WERI-Rb-1 (cell line): ENCODE data around the gene FGF3.

ENCODE experiments used
- DNase-seq: peaks from one replicate; pipeline ENCODE4 v3.0.0-alpha.2; 2020
- H3K27ac ChIP-seq: fragments of 250-450 bp; sonication (Bioruptor Pico); 2 replicates; pipeline ENCODE4 v1.5.1; 2020; ENCODE audit warnings: mild to moderate bottlenecking, moderate library complexity
- H3K27me3 ChIP-seq: fragments of 250-450 bp; sonication (Bioruptor Pico); 2 replicates; pipeline ENCODE4 v1.5.1; 2021; ENCODE audit warnings: mild to moderate bottlenecking, low read depth, moderate library complexity; ENCODE audit not compliant: insufficient read depth, severe bottlenecking
- H3K36me3 ChIP-seq: fragments of 250-450 bp; sonication (Bioruptor Pico); 2 replicates; pipeline ENCODE4 v1.5.1; 2020; ENCODE audit warnings: mild to moderate bottlenecking, moderate library complexity
- H3K4me3 ChIP-seq: 2 replicates; pipeline ENCODE4 v1.5.1; 2011; ENCODE audit warnings: low read depth, mild to moderate bottlenecking, control low read depth, low read length
- H3K9me3 ChIP-seq: fragments of 250-450 bp; sonication (Bioruptor Pico); 2 replicates; pipeline ENCODE4 v1.5.1; 2021; ENCODE audit warnings: mild to moderate bottlenecking, moderate library complexity; ENCODE audit not compliant: severe bottlenecking
- TF ChIP-seq, protein P1 (sequence below): IDR thresholded peaks from 2 replicates; pipeline ENCODE4 v1.5.1; 2011; ENCODE audit warnings: low read depth, mild to moderate bottlenecking, control low read depth, inconsistent platforms, low read length

FGF3 gene

DNA sequence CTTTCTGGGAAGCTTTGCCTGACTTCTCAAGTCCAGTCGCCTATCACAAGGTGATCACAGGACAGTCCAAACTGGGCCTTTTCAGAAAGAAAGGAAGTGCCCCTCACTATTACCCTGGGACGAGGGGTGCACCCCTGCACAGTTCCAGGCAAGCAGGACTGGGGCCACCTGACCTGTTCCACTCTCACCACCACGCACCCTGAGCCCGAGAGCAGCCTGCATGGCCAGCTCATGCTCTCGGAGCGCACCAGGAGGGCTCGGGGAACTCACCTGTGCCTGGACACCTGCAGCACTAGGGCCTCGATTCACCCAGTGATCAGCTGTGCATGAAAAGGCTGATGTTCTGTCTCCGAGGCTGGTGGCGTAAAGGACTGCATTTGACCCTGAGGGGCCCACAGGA lies 31.3 kb downstream of the FGF3 start:
- H3K4me3 ChIP-seq, result no peak overlapping the region
- H3K9me3 ChIP-seq, result no peaks in the 10 kb centered on the region
- no peaks in the 10 kb centered on the region for H3K27me3 ChIP-seq
- H3K27ac ChIP-seq, result no peak overlapping the region
- TF ChIP-seq, protein P1, sequence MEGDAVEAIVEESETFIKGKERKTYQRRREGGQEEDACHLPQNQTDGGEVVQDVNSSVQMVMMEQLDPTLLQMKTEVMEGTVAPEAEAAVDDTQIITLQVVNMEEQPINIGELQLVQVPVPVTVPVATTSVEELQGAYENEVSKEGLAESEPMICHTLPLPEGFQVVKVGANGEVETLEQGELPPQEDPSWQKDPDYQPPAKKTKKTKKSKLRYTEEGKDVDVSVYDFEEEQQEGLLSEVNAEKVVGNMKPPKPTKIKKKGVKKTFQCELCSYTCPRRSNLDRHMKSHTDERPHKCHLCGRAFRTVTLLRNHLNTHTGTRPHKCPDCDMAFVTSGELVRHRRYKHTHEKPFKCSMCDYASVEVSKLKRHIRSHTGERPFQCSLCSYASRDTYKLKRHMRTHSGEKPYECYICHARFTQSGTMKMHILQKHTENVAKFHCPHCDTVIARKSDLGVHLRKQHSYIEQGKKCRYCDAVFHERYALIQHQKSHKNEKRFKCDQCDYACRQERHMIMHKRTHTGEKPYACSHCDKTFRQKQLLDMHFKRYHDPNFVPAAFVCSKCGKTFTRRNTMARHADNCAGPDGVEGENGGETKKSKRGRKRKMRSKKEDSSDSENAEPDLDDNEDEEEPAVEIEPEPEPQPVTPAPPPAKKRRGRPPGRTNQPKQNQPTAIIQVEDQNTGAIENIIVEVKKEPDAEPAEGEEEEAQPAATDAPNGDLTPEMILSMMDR, result no peak
- no peak for DNase-seq
- H3K36me3 ChIP-seq, result no peaks in the 10 kb centered on the region

DNA sequence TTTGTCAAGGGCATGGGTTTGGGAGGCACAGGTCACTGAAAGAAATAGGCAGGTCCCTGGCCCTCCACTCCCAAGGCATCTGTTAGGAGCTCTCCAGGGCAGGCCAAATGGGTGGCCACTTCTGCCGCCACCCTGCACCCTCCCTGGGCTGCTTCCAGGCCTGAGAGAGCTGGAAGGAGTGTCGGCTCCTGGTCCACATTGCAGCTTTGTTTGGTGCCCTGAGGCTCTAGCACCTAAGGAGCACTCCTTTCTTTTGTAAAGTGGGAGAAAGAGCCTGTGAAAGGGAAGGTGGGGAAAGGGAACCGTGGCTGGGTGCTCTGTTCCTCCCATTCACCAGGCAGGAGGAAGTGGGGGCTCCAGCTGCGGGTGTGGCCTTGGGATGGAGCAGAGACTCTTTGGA lies 31.8 kb downstream of the FGF3 start:
- H3K27me3 ChIP-seq, result no peaks in the 10 kb centered on the region
- no peak for DNase-seq

DNA sequence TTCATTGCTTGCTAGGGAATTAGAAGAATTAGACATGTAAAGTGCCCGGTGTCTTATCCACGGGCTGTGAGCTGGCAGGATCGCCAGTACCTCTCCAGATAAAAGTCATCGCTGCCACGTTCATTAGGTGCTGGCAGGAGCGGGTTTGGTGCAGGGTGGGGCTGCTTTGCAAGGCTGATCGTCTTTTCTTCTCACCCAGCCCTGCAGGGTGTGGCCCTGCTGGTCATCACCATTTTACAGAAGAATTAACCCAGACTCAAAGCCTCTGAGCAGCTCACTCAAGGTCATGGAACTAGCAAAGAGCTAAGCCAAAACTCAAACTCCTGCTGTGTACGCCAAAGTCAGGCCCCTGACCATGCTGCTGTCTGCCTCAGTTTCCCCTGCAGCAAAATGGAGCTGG lies 38.0 kb downstream of the FGF3 start:
- TF ChIP-seq, protein P1, result no peak
- no peak for DNase-seq
- Histone ChIP-seq H3K4me3 (no peak overlapping the region), H3K36me3 (no peaks in the 10 kb centered on the region), H3K27ac (no peak overlapping the region), H3K9me3 (no peaks in the 10 kb centered on the region), H3K27me3 (peaks cover 2% of the 10 kb centered on the region)

More for the DNA sequence above, 31.8 kb downstream of the FGF3 start:
- Histone ChIP-seq H3K4me3 (no peak overlapping the region), H3K36me3 (no peaks in the 10 kb centered on the region), H3K9me3 (no peaks in the 10 kb centered on the region), H3K27ac (no peak overlapping the region)
- TF ChIP-seq, protein P1, result no peak

DNA sequence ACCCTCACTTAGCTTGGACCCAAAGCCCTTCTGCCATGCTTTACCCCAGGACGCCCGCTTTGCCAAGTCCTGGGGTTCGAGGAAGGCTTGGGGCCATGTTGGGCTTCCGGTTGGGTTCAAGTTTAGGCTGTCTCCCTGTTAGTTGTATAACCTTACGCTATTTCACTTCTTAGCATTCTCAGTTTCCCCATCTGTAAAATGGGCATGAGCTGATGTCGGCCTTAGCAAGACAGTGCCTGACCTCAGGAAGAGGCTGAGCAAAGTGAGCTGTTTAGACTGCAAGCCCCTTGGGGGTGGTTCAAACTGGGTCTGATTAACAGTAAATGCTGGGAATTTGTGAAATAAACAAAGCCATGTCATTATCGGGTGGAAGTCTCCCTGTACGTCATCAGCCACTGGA lies 40.8 kb downstream of the FGF3 start:
- no peak overlapping the region for H3K4me3 ChIP-seq
- no peak for DNase-seq
- TF ChIP-seq, protein P1, result no peak
- no peak overlapping the region for H3K27ac ChIP-seq
- no peaks in the 10 kb centered on the region for H3K36me3 ChIP-seq
- no peaks in the 10 kb centered on the region for H3K9me3 ChIP-seq
- H3K27me3 ChIP-seq, result peaks cover 28% of the 10 kb centered on the region

DNA sequence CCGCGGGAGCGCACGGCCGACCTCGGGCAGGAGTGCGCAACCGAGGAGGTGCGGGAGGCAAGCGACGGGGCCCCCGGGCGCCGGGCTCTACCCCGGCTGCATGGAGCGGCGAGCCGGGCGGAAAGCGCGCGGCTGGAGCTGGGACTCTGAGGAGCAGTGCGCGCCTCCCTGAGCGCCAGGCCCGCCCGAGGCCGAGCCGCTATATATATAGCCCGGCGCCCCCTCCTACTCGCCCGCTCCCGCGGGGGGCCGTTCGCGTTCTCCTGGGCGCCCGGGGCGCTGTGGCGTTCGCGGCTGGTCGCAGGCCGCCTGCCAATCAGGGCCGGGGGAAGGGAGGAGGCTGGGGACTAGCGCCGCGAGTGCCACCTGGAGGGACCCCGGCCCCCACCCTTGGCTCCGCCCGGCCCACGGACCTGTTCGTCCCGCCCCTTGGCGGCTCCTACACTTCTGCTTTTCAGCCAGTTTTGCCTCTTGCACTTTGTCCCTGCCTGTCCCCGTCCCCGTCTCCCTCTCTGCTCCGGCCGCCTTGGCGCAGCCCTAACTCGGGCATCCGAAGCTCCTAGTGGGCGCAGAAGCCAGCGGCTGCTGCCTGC lies 44.0 kb downstream of the FGF3 start, which contains the start of gene FGF4:
FGF4 (minus strand) TSS at position 179 of the 593 bp plus-strand sequence. CDS start 257 bp downstream, outside the sequence.
- TF ChIP-seq, protein P1, result no peak
- Histone ChIP-seq H3K27ac (no peak within 1 kb of the TSS), H3K9me3 (no peaks in the 10 kb centered on the region), H3K4me3 (peak within 1 kb of the TSS; percentile 36), H3K27me3 (peaks cover 37% of the 10 kb centered on the region), H3K36me3 (no peaks in the 10 kb centered on the region)
- peak; percentile 22 for DNase-seq
